GM18870 (cell line): ENCODE measurements around the gene WDHD1.
"Not testable (repeated sequence)": the region's sequence is repeated elsewhere in the genome, so short reads cannot be mapped to it uniquely, and the experiment has no call there.

ENCODE experiments used
- ATAC-seq: cut with Tn5 transposase; IDR thresholded peaks from one replicate; pipeline ENCODE4 v1.9.1; 2021; ENCODE audit warnings: moderate library complexity; ENCODE audit not compliant: unreplicated experiment

Gene WDHD1

GRCh38 chr14:54909817-54910558 lies 116.9 kb downstream of the WDHD1 start:
- ATAC-seq = no peak

DNA sequence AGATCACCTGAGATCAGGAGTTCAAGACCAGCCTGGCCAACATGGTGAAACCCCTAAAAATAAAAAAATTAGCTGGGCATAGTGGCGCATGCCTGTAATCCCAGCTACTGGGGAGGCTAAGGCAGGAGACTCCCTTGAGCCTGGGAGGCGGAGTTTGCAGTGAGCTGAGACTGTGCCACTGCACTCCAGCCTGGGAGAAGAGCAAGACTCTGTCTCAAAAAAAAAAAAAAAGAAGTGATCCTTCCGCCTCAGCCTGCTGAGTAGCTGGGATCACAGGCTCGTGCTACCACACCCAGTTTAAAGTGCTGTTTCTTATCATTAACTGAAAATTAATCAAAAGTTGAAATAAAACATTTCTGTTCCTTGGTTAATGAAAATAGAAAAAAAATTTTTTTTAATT lies 117.9 kb downstream of the WDHD1 start:
- ATAC-seq = not testable (repeated sequence)

GRCh38 chr14:54908190-54908589 lies 118.7 kb downstream of the WDHD1 start:
- ATAC-seq = no peak

DNA sequence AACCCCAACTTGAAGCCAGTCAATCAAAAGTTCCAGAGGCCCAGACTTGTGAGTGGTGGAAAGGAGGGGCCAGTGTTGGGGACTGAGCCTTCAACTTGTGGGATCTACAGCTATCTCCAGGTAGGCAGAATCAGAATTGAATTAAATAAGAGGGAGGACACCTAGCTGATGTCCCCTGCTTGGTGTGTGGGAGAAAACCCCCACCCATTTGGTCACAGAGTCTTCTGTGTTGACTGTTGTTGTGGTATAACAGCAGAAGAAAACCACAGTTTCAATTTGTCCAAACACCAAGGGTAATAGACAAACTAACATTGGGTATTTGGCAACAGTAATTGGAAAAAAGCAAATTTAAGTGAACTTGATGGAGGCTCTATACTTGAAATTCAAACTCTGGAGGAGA lies 120.8 kb downstream of the WDHD1 start:
- ATAC-seq = no peak

- peak; percentile 58 for ATAC-seq
Observed at GRCh38 chr14:54902521-54903420, 124.1 kb downstream of the WDHD1 start, which contains the start of gene GCH1. Gene GCH1, minus strand, starts transcription at chr14:54902826. Its CDS starts 163 bp downstream, at chr14:54902663.

- ATAC-seq = peak; percentile 43
Observed at GRCh38 chr14:54902143-54902520, 124.8 kb downstream of the WDHD1 start.

DNA sequence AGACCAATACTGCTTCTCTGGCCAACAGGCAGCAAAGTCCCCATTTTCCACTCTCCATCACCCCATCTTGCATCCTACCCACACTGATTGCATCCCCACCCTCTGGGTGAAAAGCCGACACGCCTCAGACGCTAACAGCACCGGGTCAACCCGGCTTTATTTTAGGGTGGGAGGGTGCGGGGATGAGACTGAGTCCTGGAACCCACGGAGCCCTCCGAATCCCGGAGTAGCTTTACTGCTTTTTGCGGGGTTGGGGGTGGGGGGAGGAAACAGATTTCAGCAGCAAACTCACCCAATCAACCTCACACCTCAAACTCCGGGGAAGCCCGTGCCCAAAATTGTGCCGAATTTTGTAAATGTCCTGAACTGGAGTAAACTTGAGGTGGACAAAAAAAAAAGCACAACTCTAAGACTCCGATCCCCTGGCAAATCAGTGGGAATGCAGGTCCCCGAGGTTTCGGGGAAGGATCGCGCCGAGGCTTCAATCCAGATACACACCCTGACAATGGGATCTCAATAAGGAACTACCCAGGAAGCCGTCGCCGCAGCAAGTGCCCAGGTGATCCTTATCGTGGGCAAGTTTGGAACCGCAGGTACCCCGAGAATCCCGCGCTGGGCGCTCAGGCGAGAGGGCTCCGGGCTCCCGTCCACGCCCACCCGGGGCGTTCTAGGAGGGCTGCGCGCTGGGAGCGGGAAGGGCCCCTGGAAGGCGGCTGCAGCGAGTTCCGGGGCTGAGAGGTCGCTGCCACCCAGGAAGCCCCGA lies 125.3 kb downstream of the WDHD1 start:
- ATAC-seq = peak; percentile 19

DNA sequence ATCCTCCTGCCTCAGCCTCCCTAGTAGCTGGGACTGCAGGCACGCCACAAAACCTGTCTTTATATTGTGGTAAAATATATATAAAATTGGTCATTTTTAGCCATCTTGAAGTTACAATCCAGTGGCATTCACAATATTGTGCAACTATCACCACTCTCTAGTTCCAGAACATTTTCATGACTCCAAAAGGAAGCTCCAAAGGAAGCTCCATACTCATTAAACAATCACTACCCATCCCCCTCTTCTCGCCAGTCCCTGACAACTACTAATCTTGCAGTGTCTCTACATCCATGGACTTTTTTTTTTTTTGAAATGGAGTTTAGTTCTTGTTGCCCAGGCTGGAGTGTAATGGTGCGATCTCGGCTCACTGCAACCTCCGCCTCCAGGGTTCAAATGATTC lies 127.3 kb downstream of the WDHD1 start:
- no peak for ATAC-seq

DNA sequence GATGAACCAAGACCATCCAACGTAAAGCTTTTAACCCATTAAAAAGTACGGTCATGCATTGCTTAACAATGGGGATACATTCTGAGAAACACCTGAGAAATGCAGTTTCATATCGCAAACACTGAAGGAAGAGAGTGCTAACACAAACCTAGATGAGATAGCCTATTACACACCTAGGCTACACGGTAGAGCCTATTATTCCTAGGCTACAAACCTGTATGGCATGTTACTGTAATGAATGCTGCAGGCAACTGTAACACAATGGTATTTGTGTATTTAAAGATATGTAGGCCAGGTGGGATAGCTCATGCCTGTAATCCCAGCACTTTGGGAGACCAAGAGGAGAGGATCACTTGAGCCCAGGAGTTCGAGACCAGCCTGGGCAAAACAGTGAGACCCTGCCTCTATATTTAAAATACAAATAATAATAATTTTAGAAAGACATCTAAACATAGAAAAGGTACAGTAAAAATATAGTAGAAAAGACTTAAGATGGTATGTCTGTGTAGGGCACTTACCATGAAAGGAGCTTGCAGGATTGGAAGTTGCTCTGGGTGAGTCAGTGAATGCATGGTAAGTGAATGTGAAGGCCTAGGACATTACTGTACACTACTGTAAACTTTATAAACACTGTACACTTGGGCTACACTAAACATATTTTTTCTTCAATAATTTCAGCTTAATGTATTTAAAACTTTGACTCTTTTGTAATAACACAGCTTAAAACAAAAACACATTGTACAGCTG lies 128.9 kb downstream of the WDHD1 start:
- not testable (repeated sequence) for ATAC-seq

DNA sequence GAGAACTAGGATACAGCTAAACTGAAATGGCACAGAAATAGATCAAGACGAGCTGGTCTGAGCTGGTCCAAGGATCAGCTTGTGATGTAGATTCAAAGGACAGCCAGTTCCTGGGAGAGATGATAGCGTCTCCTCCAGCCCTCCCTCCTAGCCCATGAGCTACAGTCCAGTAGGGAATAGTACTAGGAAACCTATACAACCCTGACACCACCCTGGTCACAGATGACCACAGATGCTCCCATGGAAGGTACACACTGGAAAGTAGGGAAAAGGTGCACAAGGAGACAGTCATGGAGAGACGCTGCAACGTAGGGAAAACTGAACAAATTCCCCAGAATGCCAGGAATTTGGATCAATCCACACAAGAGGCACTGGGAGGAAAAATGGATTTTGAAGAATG lies 131.2 kb downstream of the WDHD1 start:
- no peak for ATAC-seq

DNA sequence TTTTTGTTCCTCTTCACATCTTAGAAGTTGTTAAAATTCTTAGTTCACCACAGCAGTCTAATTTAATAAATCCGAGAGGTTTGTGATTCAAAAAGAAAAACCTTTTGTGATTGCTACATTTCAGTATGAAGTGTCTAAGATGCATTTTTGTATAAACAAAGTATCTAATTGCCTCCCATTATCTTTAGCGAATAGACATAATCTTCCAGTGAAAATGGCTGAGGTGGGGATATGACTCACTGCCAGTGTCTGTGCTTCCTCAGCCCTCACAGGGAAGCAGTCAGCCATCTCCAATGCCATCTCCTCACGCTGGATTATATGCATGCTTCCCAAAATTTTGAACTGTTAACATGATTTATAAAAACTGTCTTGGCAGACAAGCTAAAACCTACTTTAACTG lies 131.9 kb downstream of the WDHD1 start:
- no peak for ATAC-seq

GRCh38 chr14:54893151-54893760 lies 133.6 kb downstream of the WDHD1 start:
- ATAC-seq = no peak

- ATAC-seq = no peak
Observed at GRCh38 chr14:54891471-54892245, 135.2 kb downstream of the WDHD1 start.

DNA sequence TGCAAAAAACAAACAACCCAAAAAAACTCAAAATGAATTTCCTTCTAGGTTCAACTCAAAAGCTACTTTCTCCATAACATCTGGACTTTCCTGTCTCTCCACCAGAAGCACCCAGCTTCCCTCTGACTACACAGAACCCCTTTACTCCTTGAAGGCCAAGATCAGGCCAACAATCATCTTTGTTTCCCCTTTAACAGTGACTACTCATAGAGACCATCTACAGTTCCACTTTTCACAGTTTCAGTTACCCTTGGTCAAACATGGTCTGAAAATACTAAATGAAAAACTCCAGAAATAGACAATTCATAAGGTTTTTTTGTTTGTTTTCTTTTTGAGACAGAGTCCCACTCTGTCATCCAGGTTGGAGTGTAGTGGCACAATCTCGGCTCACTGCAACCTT lies 136.1 kb downstream of the WDHD1 start:
- ATAC-seq = peak; percentile 77

DNA sequence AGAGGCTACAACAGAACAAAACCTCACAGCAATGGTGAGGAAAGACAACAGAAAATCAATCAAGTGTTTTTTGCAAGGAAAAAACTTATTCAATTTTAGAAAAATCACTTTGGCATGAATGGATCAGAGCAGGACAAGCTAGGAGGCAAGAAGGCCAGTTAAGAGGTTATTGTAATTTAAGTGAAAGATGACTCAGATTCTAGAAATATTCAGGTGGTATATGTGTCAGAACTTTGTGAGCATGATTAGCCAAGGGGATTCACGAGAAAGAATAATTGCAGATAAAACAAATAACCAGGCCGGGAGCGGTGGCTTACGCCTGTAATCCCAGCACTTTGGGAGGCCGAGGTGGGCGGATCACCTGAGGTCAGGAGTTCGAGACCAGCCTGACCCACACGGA lies 137.0 kb downstream of the WDHD1 start:
- no peak for ATAC-seq
